Thoracic aorta (tissue), 2 donors: ENCODE data around the gene BRD4. TPM values are rescaled to one million over a fixed set of nuclear protein-coding genes. Genes with fewer than 3 reads are reported as not detected.

Source experiments
- ATAC-seq: fragments of 150-250 bp; one replicate; pipeline ENCODE4 v1.8.0; 2017; ENCODE audit warnings: low read depth; ENCODE audit not compliant: insufficient number of reproducible peaks, low FRiP score
- DNase-seq: peaks from one replicate; pipeline ENCODE4 v3.0.0-alpha.2; 2020; ENCODE audit warnings: low spot score
- H3K27ac ChIP-seq, 2 donors: fragments of 200-600 bp; sonication (generic); 1 replicate in 1 of 2; 2 replicates in 1 of 2; pipeline ENCODE4 v1.5.1; 2016; ENCODE audit warnings: mild to moderate bottlenecking in 2 of 2, moderate library complexity in 2 of 2
- H3K27me3 ChIP-seq: fragments of 200-600 bp; sonication (generic); replicated peaks from 2 replicates; pipeline ENCODE4 v1.6.0; 2016; ENCODE audit warnings: mild to moderate bottlenecking; ENCODE audit not compliant: insufficient read depth
- H3K36me3 ChIP-seq: fragments of 200-600 bp; sonication (generic); one replicate; pipeline ENCODE4 v1.5.1; 2016
- H3K4me1 ChIP-seq, 2 donors: fragments of 200-600 bp; sonication (generic); 1 replicate in 1 of 2; 2 replicates in 1 of 2; pipeline versions ENCODE4 v1.5.1 to v1.6.0; 2016; ENCODE audit warnings: low read depth in 2 of 2, mild to moderate bottlenecking in 1 of 2; ENCODE audit not compliant: control insufficient read depth in 1 of 2
- H3K4me3 ChIP-seq: fragments of 200-600 bp; sonication (generic); 2 replicates; pipeline ENCODE4 v1.5.1; 2016; ENCODE audit warnings: mild to moderate bottlenecking
- H3K9me3 ChIP-seq: fragments of 200-600 bp; sonication (generic); 2 replicates; pipeline ENCODE4 v1.5.1; 2016
- total RNA-seq, 2 donors: library from RNA; depleted of rRNA; stranded (reverse); fragments of >200 nt; gene quantifications; one replicate each; pipeline versions ENCODE4 v1.1.0 to v1.2.3, GENCODE V29; 2016
- TF ChIP-seq, protein P1 (sequence below): fragments of 200-600 bp; sonication (generic); IDR thresholded peaks from one replicate; pipeline ENCODE4 v1.5.1; 2019; ENCODE audit warnings: antibody characterized with exemption

BRD4 gene
- total RNA-seq, 2 donors from 2014 or later, result 49.0 to 70.9 TPM

DNA sequence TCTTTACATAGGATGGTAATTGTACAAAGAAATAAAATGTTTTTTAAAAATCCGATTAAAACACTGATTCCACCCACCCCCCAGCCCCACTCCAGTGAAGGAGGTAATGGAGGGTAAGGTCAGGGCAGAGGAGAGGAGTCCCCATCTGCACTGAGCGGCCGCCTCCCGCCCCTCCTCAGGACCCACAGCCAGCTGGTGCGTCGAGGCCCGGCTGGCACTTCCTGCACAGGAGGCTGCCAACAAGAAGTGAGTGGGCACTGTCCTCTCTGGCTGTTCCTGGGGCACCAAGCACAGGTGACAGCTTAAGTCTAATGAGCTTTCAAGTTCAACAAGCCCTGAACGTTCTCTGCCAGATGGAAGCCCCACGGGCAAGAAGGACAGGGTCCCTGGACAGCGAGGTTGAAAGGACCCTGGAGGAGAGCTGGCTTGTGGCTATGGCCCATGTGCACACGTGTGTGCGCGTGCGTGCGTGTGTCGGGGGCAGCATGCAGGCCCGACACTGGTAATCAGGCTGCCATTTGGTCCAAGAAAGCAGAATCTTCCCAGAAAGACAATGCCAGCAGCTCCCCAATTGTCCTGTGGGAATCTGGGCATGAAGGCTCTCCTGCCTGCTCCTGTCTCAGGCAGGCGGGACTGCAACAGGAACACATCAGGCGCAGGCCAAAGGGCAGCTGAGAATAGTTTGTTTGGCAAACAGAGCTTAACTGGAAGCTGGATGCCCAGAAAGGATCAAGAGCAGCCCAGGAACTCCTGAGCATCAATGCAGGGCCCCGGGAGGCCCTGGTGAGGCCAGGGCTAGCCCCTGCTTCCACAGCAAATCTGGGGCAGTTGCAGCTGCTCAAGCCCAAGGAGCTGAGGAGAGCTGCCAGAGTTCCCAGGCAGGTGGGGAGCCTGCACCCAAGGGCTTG is 85.0 kb downstream of the BRD4 start:
- no peaks in the 10 kb centered on the region for H3K9me3 ChIP-seq
- H3K36me3 ChIP-seq, result peaks cover 4% of the 10 kb centered on the region

DNA sequence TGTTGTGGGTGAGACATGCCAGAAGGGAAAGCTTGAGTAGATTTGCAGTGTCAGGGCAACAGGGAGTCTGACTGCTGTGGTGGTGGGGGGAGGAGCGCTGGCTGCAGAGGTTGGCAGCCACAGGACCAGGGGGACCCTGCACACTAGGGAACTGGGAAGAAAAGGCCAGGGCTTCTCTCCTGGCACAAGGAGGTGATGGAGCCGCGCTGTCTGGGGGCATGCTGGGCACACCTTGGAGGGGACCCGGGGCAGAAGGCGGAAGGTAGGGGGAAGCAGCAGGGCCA is 86.2 kb downstream of the BRD4 start:
- Histone ChIP-seq H3K4me3 (no peak overlapping the region), H3K27ac (peak overlapping the region; percentile 100), H3K4me1 (peaks cover 54 to 84% of the 10 kb centered on the region in 2 donors), H3K36me3 (peaks cover 10% of the 10 kb centered on the region), H3K27me3 (no peaks in the 10 kb centered on the region), H3K9me3 (no peaks in the 10 kb centered on the region)
- no peak for ATAC-seq
- TF ChIP-seq, protein P1, sequence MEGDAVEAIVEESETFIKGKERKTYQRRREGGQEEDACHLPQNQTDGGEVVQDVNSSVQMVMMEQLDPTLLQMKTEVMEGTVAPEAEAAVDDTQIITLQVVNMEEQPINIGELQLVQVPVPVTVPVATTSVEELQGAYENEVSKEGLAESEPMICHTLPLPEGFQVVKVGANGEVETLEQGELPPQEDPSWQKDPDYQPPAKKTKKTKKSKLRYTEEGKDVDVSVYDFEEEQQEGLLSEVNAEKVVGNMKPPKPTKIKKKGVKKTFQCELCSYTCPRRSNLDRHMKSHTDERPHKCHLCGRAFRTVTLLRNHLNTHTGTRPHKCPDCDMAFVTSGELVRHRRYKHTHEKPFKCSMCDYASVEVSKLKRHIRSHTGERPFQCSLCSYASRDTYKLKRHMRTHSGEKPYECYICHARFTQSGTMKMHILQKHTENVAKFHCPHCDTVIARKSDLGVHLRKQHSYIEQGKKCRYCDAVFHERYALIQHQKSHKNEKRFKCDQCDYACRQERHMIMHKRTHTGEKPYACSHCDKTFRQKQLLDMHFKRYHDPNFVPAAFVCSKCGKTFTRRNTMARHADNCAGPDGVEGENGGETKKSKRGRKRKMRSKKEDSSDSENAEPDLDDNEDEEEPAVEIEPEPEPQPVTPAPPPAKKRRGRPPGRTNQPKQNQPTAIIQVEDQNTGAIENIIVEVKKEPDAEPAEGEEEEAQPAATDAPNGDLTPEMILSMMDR, result no peak
- DNase-seq, result no peak

More for the DNA sequence above, 85.0 kb downstream of the BRD4 start:
- TF ChIP-seq, protein P1, result no peak
- peaks cover 54 to 86% of the 10 kb centered on the region in 2 donors for H3K4me1 ChIP-seq
- DNase-seq (no peak), ATAC-seq (no peak)
- no peaks in the 10 kb centered on the region for H3K27me3 ChIP-seq
- H3K4me3 ChIP-seq, result no peak overlapping the region
- H3K27ac ChIP-seq, result peak overlapping the region; percentile 100

GRCh38 chr19:15245370-15246197 is 86.8 kb downstream of the BRD4 start:
- peaks cover 10% of the 10 kb centered on the region for H3K36me3 ChIP-seq

GRCh38 chr19:15244808-15245207 is 87.5 kb downstream of the BRD4 start:
- ATAC-seq, result no peak
- no peaks in the 10 kb centered on the region for H3K27me3 ChIP-seq
- H3K4me1 ChIP-seq, result peaks cover 47 to 74% of the 10 kb centered on the region in 2 donors
- peaks cover 16% of the 10 kb centered on the region for H3K36me3 ChIP-seq
- no peak overlapping the region for H3K4me3 ChIP-seq
- TF ChIP-seq, protein P1, result no peak
- H3K9me3 ChIP-seq, result no peaks in the 10 kb centered on the region
- no peak for DNase-seq
- peak overlapping the region; percentile 100 for H3K27ac ChIP-seq

More at GRCh38 chr19:15245370-15246197, 86.8 kb downstream of the BRD4 start:
- Histone ChIP-seq H3K4me1 (peaks cover 50 to 82% of the 10 kb centered on the region in 2 donors), H3K9me3 (no peaks in the 10 kb centered on the region), H3K4me3 (no peak overlapping the region), H3K27ac (peak overlapping the region; percentile 100), H3K27me3 (no peaks in the 10 kb centered on the region)
- TF ChIP-seq, protein P1, result no peak
- ATAC-seq (no peak), DNase-seq (no peak)
